G401 (cell line): ENCODE measurements around the gene ALG12. TPM values are rescaled to one million over a fixed set of nuclear protein-coding genes. Genes with fewer than 3 reads are reported as not detected.
"Not testable (repeated sequence)": the region's sequence is repeated elsewhere in the genome, so short reads cannot be mapped to it uniquely, and the experiment has no call there.

ENCODE experiments used
- DNase-seq: peaks from one replicate; pipeline ENCODE4 v3.0.0-alpha.2; 2015; ENCODE audit warnings: low spot score
- in situ Hi-C: cut with HindIII; loops from 2 replicates; pipeline ENCODE4 v1.10.0; 2016; ENCODE audit warnings: low sequenced_read_pairs, mixed read lengths
- total RNA-seq: library from RNA; depleted of rRNA; stranded (reverse); fragments of >200 nt; shearing (Covaris generic); gene quantifications from 2 replicates; pipeline ENCODE4 v1.2.3, GENCODE V29; 2014

The ALG12 gene
- total RNA-seq, 1 experiment from 2014 or later: 24.1 TPM

GRCh38 chr22:49948958-49949913 is 31.0 kb upstream of the ALG12 start:
- in situ Hi-C loops: no loop called here
- no peak for DNase-seq

GRCh38 chr22:49948116-49948957 is 30.1 kb upstream of the ALG12 start:
- in situ Hi-C loops: no loop called here
- DNase-seq: no peak

DNA sequence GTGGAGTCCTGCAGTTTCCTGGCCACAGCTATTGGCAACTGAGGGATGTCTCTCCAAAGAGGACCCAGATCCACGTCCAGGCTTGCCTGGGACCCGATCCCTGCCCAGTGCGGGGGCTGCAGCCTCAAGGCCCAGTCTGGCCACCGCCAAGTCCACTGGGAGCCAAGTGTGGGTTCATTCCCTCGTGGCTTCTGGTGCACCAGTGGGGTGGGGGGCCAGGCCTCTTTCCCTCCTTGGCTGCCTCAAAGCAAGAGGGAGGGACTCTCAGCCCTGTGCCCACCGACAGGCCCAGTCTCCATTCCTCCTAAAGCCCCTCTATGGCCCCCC is 29.0 kb upstream of the ALG12 start:
- in situ Hi-C loops: no loop called here
- DNase-seq: no peak

DNA sequence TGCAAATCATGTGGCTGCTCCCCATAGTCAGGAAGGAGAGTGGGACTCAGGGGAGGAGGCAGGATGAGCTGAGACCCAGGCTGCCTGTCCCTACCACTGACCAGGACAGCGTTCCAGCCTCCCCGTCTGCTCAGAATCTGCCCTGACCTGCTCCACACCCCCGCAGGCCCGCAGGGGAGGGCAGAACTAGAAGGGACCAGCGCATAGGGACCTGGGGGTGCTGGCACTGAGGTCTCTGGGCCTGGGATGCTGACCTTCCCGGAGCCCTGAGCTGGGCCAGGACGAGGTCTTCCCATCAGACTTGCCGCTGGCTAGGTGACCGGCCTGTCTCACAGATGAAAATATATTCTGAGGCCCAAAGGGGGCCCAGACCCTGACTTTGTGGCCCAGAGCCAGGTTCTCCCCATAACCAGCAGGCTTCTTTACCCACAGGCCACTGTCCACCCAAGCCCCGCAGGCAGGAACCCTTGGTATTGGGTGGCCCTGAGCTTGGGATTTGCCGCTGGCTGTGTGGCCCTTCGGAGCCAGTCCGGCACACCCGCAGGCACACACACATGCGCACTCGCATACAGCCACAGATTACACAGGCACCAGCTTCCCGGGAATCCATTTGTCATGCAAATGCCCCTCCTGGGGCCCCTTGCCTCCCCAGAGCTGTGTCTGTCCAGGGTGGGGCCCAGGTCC is 28.5 kb upstream of the ALG12 start:
- no peak for DNase-seq
- in situ Hi-C loops: no loop called here

GRCh38 chr22:49945042-49945794 is 27.0 kb upstream of the ALG12 start:
- in situ Hi-C loops, DNase-seq: not testable (repeated sequence)

GRCh38 chr22:49944399-49944891 is 26.2 kb upstream of the ALG12 start:
- no peak for DNase-seq
- in situ Hi-C loops: no loop called here

GRCh38 chr22:49943771-49944398 is 25.6 kb upstream of the ALG12 start:
- in situ Hi-C loops: no loop called here
- no peak for DNase-seq

DNA sequence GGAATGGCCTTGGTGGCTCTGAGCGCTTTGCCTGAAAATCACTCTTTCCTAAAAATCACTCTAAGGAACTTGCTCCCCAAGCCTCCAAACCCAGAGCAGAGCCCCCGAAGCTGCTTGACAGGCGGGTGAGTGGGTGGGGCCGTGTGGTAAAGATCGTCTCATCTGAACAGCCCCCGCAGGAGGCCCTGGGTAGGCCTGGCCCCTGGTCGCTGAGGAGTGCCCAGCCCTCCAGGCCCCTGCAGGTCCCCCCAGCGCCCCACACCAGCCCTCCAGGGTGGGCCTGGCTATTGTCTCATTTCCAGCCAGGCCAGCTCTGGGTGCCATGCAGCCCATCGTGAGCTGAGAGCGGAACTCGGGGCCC is 25.1 kb upstream of the ALG12 start:
- in situ Hi-C loops: no loop called here

GRCh38 chr22:49942565-49943404 is 24.5 kb upstream of the ALG12 start:
- peak; percentile 39 for DNase-seq
- in situ Hi-C loops: no loop called here

More for the DNA sequence above, 25.1 kb upstream of the ALG12 start:
- DNase-seq: no peak

GRCh38 chr22:49941507-49942316 is 23.5 kb upstream of the ALG12 start:
- DNase-seq: no peak
- in situ Hi-C loops: no loop called here

DNA sequence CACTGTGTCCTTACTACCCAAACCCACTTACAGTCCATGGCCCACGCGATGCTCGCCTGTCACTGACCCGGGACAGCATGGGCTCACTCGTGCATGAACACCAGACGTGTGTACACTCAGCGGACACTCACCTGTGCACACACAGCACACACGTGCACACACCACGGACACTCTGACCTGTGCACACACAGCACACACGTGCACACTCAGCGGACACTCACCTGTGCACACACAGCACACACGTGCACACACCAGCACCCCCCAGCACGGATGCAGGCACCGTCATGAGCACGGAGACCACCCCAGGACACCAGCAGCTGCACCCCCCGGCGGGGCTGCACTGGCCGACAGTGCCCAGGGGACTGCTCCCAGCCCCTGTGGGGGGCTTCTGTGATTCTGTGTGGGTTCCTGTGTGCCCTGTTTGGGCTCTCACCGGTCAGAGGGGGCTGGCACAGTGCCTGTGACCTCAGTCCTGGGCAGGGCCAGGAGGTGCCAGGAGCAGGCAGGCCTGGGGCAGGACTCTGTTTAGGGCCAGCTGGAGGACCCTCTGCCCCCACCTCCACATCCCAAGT is 20.4 kb upstream of the ALG12 start:
- DNase-seq: no peak
- in situ Hi-C loops: no loop called here

DNA sequence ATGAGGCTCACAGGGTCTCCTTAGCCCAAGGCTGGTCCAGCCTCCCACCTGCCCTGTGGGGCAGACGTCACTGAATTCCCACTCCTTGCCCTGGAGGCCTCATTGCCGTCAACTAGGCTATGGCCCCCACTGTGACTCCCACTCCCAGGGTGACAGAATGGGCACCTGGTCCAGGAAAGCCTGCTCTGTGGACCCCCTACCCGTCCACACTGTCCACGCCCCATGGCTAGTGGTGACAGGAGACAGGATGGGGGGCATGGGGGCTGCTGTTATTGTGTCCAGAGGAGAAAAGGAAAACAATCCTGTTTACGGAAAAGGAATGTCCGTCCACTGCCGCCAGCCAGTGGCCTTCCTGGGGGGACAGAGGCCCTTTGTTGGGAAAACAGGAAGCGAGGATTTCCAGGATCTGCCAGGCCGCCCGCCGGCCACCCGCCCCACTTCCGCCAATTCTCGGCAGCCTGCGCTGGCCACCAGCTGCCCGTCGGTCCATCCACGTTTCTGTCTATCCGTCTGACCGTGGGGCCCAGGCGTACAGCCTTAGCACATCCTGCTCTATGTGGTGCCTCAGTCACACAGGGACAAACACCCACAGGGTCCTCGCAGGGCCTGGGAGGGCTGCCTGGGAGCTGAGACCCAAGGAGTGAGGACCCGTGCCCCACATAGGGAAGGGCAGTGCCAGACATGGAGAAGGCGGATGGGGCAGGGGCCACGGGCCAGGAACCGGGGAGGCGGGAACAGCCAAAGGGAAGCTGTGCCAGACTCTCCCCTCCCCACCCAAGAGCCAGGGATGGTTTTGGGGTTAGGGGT is 19.7 kb upstream of the ALG12 start:
- DNase-seq: no peak
- in situ Hi-C loops: no loop called here

DNA sequence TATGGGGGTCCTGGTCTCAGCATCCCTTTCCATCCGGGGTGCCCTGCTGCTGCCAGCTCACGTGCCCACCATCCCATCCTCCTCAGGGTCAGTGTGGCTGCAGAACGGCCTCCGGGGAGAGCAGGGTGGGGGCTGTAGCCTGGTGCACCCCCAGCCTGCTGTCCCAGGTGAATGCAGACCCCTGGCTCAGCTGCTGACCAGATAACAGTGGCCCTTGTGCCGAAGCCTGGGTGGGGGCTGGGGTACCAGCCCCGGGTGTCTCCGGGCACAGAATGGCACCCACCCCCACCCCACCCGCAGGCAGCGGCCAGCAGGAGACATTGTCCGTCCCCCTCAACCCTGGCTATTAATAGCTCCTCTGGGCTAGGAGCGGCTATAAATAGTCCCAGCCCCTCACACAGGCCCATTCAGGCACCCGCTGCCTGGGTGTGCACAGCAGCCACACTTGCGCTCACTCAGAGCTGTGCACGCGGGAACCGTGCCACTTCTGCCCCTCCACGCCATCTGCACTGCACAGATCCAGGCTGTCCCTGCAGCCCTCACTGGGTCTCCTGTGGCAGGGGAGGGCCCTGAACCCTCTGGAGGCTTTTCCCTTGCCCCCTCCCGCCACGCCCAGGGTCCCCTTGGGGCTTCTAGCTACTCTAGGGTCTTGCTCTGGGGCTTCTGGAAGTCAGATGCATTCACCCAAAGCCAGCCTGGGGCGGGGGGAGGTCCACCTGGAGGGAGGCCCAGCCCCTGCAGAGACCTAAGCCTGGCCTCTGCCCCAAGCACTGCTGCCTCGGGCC is 18.9 kb upstream of the ALG12 start:
- in situ Hi-C loops: no loop called here
- no peak for DNase-seq

- in situ Hi-C loops: no loop called here
- DNase-seq: peak; percentile 39
Measured at GRCh38 chr22:49936018-49936972, 18.1 kb upstream of the ALG12 start.
